ENCODE data around the gene KIF21B.

DNA sequence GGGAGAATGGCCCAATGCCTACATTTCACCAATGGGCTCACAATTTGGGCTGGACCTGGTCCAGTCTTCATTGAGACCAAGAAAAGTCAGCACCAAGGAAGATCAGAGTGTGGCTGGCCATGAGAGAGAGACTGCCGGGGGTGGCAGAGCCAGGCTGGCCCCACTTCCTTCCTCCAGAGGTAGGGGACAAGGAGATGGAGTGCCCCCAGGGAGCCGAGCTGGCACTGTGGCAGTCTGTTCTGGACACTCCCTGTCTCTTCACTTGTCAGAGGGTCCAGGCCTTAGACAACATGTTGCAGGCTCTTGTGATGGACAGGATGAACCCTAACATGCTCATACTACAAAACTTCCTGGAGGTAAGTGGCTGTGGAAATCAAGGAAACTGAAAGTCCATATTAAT, 101.1 kb downstream of the KIF21B start:
- TF ChIP-seq, protein P1, sequence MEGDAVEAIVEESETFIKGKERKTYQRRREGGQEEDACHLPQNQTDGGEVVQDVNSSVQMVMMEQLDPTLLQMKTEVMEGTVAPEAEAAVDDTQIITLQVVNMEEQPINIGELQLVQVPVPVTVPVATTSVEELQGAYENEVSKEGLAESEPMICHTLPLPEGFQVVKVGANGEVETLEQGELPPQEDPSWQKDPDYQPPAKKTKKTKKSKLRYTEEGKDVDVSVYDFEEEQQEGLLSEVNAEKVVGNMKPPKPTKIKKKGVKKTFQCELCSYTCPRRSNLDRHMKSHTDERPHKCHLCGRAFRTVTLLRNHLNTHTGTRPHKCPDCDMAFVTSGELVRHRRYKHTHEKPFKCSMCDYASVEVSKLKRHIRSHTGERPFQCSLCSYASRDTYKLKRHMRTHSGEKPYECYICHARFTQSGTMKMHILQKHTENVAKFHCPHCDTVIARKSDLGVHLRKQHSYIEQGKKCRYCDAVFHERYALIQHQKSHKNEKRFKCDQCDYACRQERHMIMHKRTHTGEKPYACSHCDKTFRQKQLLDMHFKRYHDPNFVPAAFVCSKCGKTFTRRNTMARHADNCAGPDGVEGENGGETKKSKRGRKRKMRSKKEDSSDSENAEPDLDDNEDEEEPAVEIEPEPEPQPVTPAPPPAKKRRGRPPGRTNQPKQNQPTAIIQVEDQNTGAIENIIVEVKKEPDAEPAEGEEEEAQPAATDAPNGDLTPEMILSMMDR (IDR thresholded peaks at IDR 0.05; ENCODE audit: low read length): no peak
- TF ChIP-seq EZH2 (IDR thresholded peaks at IDR 0.05; ENCODE audit: borderline replicate concordance, low read length): no peak

Measured in OCI-LY1 (cell line).